Omental fat pad (tissue), 4 donors: Measurements from ENCODE around the gene SOX2. TPM values are rescaled to one million over a fixed set of nuclear protein-coding genes. Genes with fewer than 3 reads are reported as not detected.

ENCODE experiments used
- ATAC-seq: fragments of 150-250 bp; one replicate; pipeline ENCODE4 v1.9.1; 2016; ENCODE audit warnings: mild to moderate bottlenecking, moderate library complexity; ENCODE audit not compliant: low FRiP score
- DNase-seq: peaks from one replicate; pipeline ENCODE4 v3.0.0-alpha.2; 2019; ENCODE audit warnings: low spot score
- total RNA-seq, 4 donors: library from RNA; depleted of rRNA; stranded (reverse); fragments of >200 nt; gene quantifications; one replicate each; pipeline ENCODE4 v1.1.0, GENCODE V29; 2016
- TF ChIP-seq, protein P1 (sequence below), 3 donors: fragments of 450-650 bp; IDR thresholded peaks; one replicate each; pipeline ENCODE4 v1.5.1; 2016 to 2017; ENCODE audit warnings: antibody characterized with exemption in 3 of 3, mild to moderate bottlenecking in 3 of 3, moderate library complexity in 2 of 3

The SOX2 gene
- total RNA-seq, 4 donors from 2014 or later = not detected

DNA sequence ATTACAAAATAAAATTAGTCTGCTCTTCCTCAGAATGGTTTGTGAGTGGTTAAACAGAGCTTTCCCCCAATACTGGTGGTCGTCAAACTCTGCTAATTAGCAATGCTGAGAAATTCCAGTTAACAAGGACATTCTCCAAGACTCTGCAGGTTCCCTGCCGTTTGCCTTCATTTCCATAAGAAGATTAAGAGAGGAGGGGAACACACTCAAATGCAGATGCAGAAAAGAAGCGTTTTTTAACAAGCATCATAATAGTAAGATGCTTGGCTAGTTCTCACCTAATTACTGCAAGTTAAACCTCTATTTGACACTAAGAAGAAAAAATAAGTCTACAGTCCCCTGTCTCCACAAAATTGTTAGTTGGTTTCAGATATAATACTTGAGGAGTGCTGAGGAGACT lies 3.7 kb upstream of the SOX2 start:
- DNase-seq (no peak), ATAC-seq (no peak)
- TF ChIP-seq, protein P1, sequence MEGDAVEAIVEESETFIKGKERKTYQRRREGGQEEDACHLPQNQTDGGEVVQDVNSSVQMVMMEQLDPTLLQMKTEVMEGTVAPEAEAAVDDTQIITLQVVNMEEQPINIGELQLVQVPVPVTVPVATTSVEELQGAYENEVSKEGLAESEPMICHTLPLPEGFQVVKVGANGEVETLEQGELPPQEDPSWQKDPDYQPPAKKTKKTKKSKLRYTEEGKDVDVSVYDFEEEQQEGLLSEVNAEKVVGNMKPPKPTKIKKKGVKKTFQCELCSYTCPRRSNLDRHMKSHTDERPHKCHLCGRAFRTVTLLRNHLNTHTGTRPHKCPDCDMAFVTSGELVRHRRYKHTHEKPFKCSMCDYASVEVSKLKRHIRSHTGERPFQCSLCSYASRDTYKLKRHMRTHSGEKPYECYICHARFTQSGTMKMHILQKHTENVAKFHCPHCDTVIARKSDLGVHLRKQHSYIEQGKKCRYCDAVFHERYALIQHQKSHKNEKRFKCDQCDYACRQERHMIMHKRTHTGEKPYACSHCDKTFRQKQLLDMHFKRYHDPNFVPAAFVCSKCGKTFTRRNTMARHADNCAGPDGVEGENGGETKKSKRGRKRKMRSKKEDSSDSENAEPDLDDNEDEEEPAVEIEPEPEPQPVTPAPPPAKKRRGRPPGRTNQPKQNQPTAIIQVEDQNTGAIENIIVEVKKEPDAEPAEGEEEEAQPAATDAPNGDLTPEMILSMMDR (IDR thresholded peaks at IDR 0.05) = no peak

DNA sequence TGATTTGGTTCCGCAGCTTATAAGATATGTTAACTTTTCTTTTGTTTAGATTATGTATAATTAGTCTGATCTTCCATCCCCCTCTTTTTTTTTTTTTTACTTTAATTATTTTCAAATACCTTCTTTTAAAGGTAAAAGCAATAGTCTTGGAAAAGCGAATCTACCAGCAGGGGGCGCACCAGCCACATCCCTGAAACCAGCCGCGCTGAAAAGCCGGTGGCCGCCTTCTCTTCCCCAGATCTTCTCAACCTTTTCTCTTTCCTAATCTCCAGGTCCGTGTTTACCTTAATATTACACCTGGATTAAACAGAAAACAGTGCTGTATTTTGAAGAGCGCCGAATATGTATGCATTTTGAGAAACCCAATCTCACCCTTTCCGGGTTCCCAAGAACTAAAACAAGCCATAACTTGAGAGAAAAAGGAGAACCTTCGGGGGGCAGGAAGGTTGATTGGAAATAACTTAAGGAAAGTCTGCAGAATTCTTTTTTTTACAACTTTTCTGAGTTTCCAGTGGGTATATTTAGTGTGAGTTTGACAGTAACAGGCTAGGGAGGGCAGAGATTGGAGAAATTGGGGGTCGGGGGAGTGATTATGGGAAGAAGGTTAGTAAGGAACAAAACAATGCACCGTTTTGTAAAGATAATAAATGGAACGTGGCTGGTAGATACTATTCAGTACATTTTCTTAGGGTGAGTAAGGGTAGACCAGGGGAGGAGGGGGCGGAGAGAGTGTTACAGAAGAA lies 2.0 kb upstream of the SOX2 start:
- TF ChIP-seq, protein P1 (IDR thresholded peaks at IDR 0.05) = no peak
- peak; percentile 93 for DNase-seq
- no peak for ATAC-seq

DNA sequence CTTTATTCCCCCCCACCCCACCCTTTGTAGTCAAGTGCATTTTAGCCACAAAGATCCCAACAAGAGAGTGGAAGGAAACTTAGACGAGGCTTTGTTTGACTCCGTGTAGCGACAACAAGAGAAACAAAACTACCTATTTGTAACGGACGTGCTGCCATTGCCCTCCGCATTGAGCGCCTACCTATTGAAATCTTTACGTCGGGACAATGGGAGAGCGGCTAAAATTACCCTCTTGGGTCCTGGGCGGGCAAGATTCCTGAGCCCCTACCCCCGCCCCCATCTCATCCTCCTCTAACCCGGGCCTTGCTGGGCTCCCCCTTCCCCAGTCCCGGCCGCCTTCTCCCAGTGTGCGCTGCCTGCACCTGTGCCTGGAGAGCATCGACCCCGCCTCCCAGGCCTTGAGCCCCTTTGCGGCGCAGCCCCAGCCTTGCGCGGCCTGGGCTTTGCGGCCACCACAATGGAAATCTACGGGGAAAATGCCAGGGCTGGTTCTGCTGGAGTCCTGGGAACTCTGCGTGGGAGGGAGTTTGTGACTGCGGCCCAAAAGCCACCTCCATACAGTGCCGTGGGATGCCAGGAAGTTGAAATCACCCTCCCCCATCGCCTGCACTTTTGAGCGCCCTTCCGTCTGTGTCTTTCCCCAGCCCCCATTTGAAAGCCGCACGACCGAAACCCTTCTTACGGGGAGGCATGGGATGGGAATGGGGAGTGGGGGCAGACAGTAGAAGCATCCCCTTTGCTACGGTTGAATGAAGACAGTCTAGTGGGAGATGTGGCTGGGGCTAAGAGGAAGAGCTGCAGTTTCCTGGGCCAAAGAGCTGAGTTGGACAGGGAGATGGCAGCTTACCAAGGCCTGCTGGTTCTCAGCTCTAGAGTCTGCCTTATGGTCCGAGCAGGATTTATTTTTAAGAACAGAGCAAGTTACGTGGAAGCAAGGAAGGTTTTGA lies 1.1 kb upstream of the SOX2 start:
- TF ChIP-seq, protein P1 (IDR thresholded peaks at IDR 0.05) = no peak
- ATAC-seq = no peak
- DNase-seq = no peak

DNA sequence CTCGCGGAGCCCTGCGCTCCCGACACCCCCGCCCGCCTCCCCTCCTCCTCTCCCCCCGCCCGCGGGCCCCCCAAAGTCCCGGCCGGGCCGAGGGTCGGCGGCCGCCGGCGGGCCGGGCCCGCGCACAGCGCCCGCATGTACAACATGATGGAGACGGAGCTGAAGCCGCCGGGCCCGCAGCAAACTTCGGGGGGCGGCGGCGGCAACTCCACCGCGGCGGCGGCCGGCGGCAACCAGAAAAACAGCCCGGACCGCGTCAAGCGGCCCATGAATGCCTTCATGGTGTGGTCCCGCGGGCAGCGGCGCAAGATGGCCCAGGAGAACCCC lies 464 bp downstream of the SOX2 start:
- TF ChIP-seq, protein P1 (IDR thresholded peaks at IDR 0.05) = no peak
- DNase-seq (no peak), ATAC-seq (no peak)

DNA sequence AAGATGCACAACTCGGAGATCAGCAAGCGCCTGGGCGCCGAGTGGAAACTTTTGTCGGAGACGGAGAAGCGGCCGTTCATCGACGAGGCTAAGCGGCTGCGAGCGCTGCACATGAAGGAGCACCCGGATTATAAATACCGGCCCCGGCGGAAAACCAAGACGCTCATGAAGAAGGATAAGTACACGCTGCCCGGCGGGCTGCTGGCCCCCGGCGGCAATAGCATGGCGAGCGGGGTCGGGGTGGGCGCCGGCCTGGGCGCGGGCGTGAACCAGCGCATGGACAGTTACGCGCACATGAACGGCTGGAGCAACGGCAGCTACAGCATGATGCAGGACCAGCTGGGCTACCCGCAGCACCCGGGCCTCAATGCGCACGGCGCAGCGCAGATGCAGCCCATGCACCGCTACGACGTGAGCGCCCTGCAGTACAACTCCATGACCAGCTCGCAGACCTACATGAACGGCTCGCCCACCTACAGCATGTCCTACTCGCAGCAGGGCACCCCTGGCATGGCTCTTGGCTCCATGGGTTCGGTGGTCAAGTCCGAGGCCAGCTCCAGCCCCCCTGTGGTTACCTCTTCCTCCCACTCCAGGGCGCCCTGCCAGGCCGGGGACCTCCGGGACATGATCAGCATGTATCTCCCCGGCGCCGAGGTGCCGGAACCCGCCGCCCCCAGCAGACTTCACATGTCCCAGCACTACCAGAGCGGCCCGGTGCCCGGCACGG lies 991 bp downstream of the SOX2 start:
- TF ChIP-seq, protein P1 (IDR thresholded peaks at IDR 0.05) = no peak
- DNase-seq (no peak), ATAC-seq (no peak)

DNA sequence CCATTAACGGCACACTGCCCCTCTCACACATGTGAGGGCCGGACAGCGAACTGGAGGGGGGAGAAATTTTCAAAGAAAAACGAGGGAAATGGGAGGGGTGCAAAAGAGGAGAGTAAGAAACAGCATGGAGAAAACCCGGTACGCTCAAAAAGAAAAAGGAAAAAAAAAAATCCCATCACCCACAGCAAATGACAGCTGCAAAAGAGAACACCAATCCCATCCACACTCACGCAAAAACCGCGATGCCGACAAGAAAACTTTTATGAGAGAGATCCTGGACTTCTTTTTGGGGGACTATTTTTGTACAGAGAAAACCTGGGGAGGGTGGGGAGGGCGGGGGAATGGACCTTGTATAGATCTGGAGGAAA lies 1.5 kb downstream of the SOX2 start:
- ATAC-seq (no peak), DNase-seq (no peak)
- TF ChIP-seq, protein P1 (IDR thresholded peaks at IDR 0.05) = no peak
